H9 (cell line): ENCODE results near the gene GRB10. TPM values are rescaled to one million over a fixed set of nuclear protein-coding genes. Genes with fewer than 3 reads are reported as not detected.

Experiments used
- DNase-seq: peaks from one replicate; pipeline ENCODE4 v3.0.0-alpha.2; 2017
- H2AFZ ChIP-seq: one replicate; pipeline ENCODE4 v1.6.1; 2013; ENCODE audit warnings: mild to moderate bottlenecking, low read length, control low read depth, moderate library complexity
- H2AK5ac ChIP-seq: 2 replicates; pipeline ENCODE4 v1.6.1; 2013; ENCODE audit warnings: low read length, control low read depth, mixed read lengths; ENCODE audit not compliant: insufficient read length
- H2BK120ac ChIP-seq: one replicate; pipeline ENCODE4 v1.6.1; 2013; ENCODE audit warnings: low read depth, mild to moderate bottlenecking, low read length, control low read depth, inconsistent platforms; ENCODE audit not compliant: poor library complexity, severe bottlenecking
- H2BK12ac ChIP-seq: 2 replicates; pipeline ENCODE4 v1.6.1; 2013; ENCODE audit warnings: low read length, control low read depth, mixed read lengths, low read depth; ENCODE audit not compliant: insufficient read length
- H2BK15ac ChIP-seq: 2 replicates; pipeline ENCODE4 v1.6.1; 2013; ENCODE audit warnings: low read depth, low read length, control low read depth
- H2BK20ac ChIP-seq: one replicate; pipeline ENCODE4 v1.6.1; 2013; ENCODE audit warnings: low read depth, mild to moderate bottlenecking, low read length, control low read depth, inconsistent platforms; ENCODE audit not compliant: poor library complexity, severe bottlenecking
- H2BK5ac ChIP-seq: 2 replicates; pipeline ENCODE4 v1.6.1; 2013; ENCODE audit warnings: low read length, control low read depth, mixed read lengths; ENCODE audit not compliant: insufficient read length
- H3K14ac ChIP-seq: 2 replicates; pipeline ENCODE4 v1.6.1; 2013; ENCODE audit warnings: low read length, control low read depth; ENCODE audit not compliant: insufficient read depth
- H3K18ac ChIP-seq: 2 replicates; pipeline ENCODE4 v1.6.1; 2013; ENCODE audit warnings: low read depth, mild to moderate bottlenecking, mixed read lengths, low read length, control low read depth; ENCODE audit not compliant: insufficient read length
- H3K23ac ChIP-seq: 2 replicates; pipeline ENCODE4 v1.6.1; 2013; ENCODE audit warnings: low read length, control low read depth, mixed read lengths, low read depth; ENCODE audit not compliant: insufficient read length
- H3K23me2 ChIP-seq: 2 replicates; pipeline ENCODE4 v1.6.1; 2013; ENCODE audit warnings: low read depth, mild to moderate bottlenecking, mixed read lengths, low read length, control low read depth; ENCODE audit not compliant: insufficient read length, poor library complexity, severe bottlenecking
- H3K27ac ChIP-seq: 2 replicates; pipeline ENCODE4 v1.5.1; 2013; ENCODE audit warnings: low read length, control low read depth, mixed read lengths, low read depth; ENCODE audit not compliant: insufficient read length
- H3K27me3 ChIP-seq: 2 replicates; pipeline ENCODE4 v1.6.1; 2013; ENCODE audit warnings: low read length, control low read depth, inconsistent platforms; ENCODE audit not compliant: insufficient read depth
- H3K4ac ChIP-seq: 2 replicates; pipeline ENCODE4 v1.6.1; 2013; ENCODE audit warnings: low read depth, mild to moderate bottlenecking, control low read depth, inconsistent platforms, low read length, moderate library complexity
- H3K4me1 ChIP-seq: 2 replicates; pipeline ENCODE4 v1.6.1; 2013; ENCODE audit warnings: low read length, control low read depth, inconsistent platforms; ENCODE audit not compliant: insufficient read depth
- H3K4me2 ChIP-seq: 2 replicates; pipeline ENCODE4 v1.6.1; 2013; ENCODE audit warnings: low read length, control low read depth, mixed read lengths; ENCODE audit not compliant: insufficient read length, insufficient read depth
- H3K56ac ChIP-seq: 2 replicates; pipeline ENCODE4 v1.6.1; 2013; ENCODE audit warnings: low read depth, mild to moderate bottlenecking, mixed read lengths, low read length, control low read depth; ENCODE audit not compliant: insufficient read length
- H3K79me1 ChIP-seq: 2 replicates; pipeline ENCODE4 v1.6.1; 2013; ENCODE audit warnings: low read depth, mild to moderate bottlenecking, moderate library complexity, low read length, control low read depth, inconsistent platforms; ENCODE audit not compliant: insufficient read depth, poor library complexity, severe bottlenecking
- H3K79me2 ChIP-seq: 2 replicates; pipeline ENCODE4 v1.6.1; 2013; ENCODE audit warnings: low read length, control low read depth, inconsistent platforms; ENCODE audit not compliant: insufficient read depth
- H3K9ac ChIP-seq: 2 replicates; pipeline ENCODE4 v1.6.1; 2013; ENCODE audit warnings: low read length, control low read depth, mixed read lengths; ENCODE audit not compliant: insufficient read length; ENCODE audit errors: extremely low read depth
- H3K9me3 ChIP-seq: one replicate; pipeline ENCODE4 v1.6.1; 2013; ENCODE audit warnings: low read depth, low read length, inconsistent platforms; ENCODE audit not compliant: control insufficient read depth
- H3T11ph ChIP-seq: one replicate; pipeline ENCODE4 v1.6.1; 2013; ENCODE audit warnings: mild to moderate bottlenecking, low read length, control low read depth, inconsistent platforms
- H4K20me1 ChIP-seq: one replicate; pipeline ENCODE4 v1.6.1; 2013; ENCODE audit not compliant: control insufficient read depth, insufficient read length, insufficient read depth
- H4K5ac ChIP-seq: 2 replicates; pipeline ENCODE4 v1.6.1; 2013; ENCODE audit warnings: low read depth, mild to moderate bottlenecking, mixed read lengths, low read length, control low read depth; ENCODE audit not compliant: insufficient read length
- H4K8ac ChIP-seq: replicated peaks from 2 replicates; pipeline ENCODE4 v1.6.1; 2013; ENCODE audit warnings: low read length, control low read depth, mixed read lengths, low read depth; ENCODE audit not compliant: insufficient read length
- H4K91ac ChIP-seq: 2 replicates; pipeline ENCODE4 v1.6.1; 2013; ENCODE audit warnings: low read depth, mild to moderate bottlenecking, moderate library complexity, mixed read lengths, low read length, control low read depth; ENCODE audit not compliant: insufficient read length
- H3K27ac Mint-ChIP-seq, 3 experiments: 2 replicates in 2 of 3; 3 replicates in 1 of 3; pipeline ENCODE4 v1.8.0; 2020 to 2021; ENCODE audit warnings: mixed read lengths in 3 of 3, mild to moderate bottlenecking in 1 of 3, moderate library complexity in 1 of 3
- H3K27me3 Mint-ChIP-seq: 2 replicates; pipeline ENCODE4 v1.8.0; 2021; ENCODE audit warnings: low read depth, mild to moderate bottlenecking, moderate library complexity, mixed read lengths
- H3K36me3 Mint-ChIP-seq, 3 experiments: 2 replicates in 2 of 3; 3 replicates in 1 of 3; pipeline ENCODE4 v1.8.0; 2020 to 2021; ENCODE audit warnings: low read depth in 3 of 3, mixed read lengths in 3 of 3; ENCODE audit not compliant: insufficient read depth in 1 of 3
- H3K4me1 Mint-ChIP-seq, 2 experiments: 2 replicates each; pipeline ENCODE4 v1.8.0; 2020; ENCODE audit warnings: mixed read lengths in 2 of 2
- H3K4me3 Mint-ChIP-seq, 2 experiments: 2 replicates in 1 of 2; 3 replicates in 1 of 2; pipeline ENCODE4 v1.8.0; 2020 to 2021; ENCODE audit warnings: mild to moderate bottlenecking in 2 of 2, mixed read lengths in 2 of 2, moderate library complexity in 1 of 2
- H3K9me3 Mint-ChIP-seq, 2 experiments: 2 replicates in 1 of 2; 3 replicates in 1 of 2; pipeline ENCODE4 v1.8.0; 2020; ENCODE audit warnings: mild to moderate bottlenecking in 2 of 2, mixed read lengths in 2 of 2, moderate library complexity in 1 of 2
- WGBS: extraction: QIAGEN DNeasy Blood & Tissue Kit; methylation state at CpG from one replicate; pipeline ENCODE4 v1.1.7; 2013; ENCODE audit warnings: missing lambda C conversion rate, low lambda C conversion rate, mixed read lengths; ENCODE audit not compliant: insufficient read length; ENCODE audit errors: extremely low coverage; 5-methylcytosine and 5-hydroxymethylcytosine counted together
- total RNA-seq: library from RNA; stranded (reverse); gene quantifications from 2 replicates; pipeline ENCODE4 v1.2.1, GENCODE V29; 2021
- TF ChIP-seq, protein P1 (sequence below): fragments of 200-600 bp; sonication (generic); conservative IDR thresholded peaks from 3 replicates; pipeline ENCODE4 v1.8.0; 2021; ENCODE audit warnings: antibody characterized with exemption, mild to moderate bottlenecking

GRB10 gene
- total RNA-seq, 1 experiment from 2014 or later: 108 TPM

GRCh38 chr7:50610521-50611277, 172.0 kb downstream of the GRB10 start:
- Histone ChIP-seq H3K14ac (no peak overlapping the region), H4K91ac (no peak overlapping the region), H2BK20ac (no peak overlapping the region), H3K9me3 (no peaks in the 10 kb centered on the region), H3K4me1 (no peaks in the 10 kb centered on the region), H3K4me2 (no peak overlapping the region), H4K8ac (no peak overlapping the region), H3K56ac (no peak overlapping the region), H2AK5ac (no peak overlapping the region), H2BK12ac (no peak overlapping the region), H3K79me1 (no peaks in the 10 kb centered on the region), H2BK120ac (no peak overlapping the region), H3K23me2 (no peaks in the 10 kb centered on the region), H3K23ac (no peak overlapping the region), H3K4ac (no peak overlapping the region), H2AFZ (no peak overlapping the region), H3K27me3 (no peaks in the 10 kb centered on the region), H4K5ac (no peak overlapping the region), H3K18ac (no peak overlapping the region), H2BK15ac (no peak overlapping the region), H2BK5ac (no peak overlapping the region), H4K20me1 (no peaks in the 10 kb centered on the region), H3T11ph (no peak overlapping the region), H3K79me2 (no peaks in the 10 kb centered on the region), H3K9ac (no peak overlapping the region), H3K27ac (no peak overlapping the region)
- no peak for DNase-seq
- no peak overlapping the region for H3K4me3 Mint-ChIP-seq
- WGBS: no CpG with 5 or more reads among the region's 6 CpGs
- TF ChIP-seq, protein P1, sequence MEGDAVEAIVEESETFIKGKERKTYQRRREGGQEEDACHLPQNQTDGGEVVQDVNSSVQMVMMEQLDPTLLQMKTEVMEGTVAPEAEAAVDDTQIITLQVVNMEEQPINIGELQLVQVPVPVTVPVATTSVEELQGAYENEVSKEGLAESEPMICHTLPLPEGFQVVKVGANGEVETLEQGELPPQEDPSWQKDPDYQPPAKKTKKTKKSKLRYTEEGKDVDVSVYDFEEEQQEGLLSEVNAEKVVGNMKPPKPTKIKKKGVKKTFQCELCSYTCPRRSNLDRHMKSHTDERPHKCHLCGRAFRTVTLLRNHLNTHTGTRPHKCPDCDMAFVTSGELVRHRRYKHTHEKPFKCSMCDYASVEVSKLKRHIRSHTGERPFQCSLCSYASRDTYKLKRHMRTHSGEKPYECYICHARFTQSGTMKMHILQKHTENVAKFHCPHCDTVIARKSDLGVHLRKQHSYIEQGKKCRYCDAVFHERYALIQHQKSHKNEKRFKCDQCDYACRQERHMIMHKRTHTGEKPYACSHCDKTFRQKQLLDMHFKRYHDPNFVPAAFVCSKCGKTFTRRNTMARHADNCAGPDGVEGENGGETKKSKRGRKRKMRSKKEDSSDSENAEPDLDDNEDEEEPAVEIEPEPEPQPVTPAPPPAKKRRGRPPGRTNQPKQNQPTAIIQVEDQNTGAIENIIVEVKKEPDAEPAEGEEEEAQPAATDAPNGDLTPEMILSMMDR: no peak
- H3K9me3 Mint-ChIP-seq: no peaks in the 10 kb centered on the region
- H3K27me3 Mint-ChIP-seq: no peaks in the 10 kb centered on the region
- peaks cover 29 to 74% (median 54%) of the 10 kb centered on the region in 3 experiments; a peak in 6 of 7 replicates for H3K36me3 Mint-ChIP-seq
- no peak overlapping the region; a peak in 1 of 7 replicates for H3K27ac Mint-ChIP-seq
- no peaks in the 10 kb centered on the region for H3K4me1 Mint-ChIP-seq
